ENCODE measurements around the gene RPLP2.

DNA sequence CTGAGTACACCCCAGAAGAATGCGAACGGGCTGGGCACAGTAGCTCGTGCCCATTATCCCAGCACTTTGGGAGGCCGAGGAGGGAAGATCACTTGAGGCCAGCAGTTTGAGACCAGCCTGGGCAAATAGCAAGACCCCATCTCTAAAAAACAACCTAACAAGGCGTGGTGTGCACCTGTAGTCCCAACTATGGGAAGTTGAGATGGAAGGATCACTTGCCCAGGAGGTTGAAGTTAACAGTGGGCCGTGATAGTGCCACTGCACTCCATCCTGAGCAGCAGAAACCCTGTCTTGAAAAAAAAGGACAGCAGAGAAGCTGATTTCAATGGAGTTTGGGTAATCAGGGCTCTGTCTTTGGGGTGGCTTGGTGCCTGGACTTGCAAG is 3.3 kb downstream of the RPLP2 start:
- no peak for TF ChIP-seq EZH2 (IDR thresholded peaks at IDR 0.05; ENCODE audit: insufficient read depth, poor library complexity, severe bottlenecking)
- TF ChIP-seq EZH2phosphoT487 (IDR thresholded peaks at IDR 0.05; ENCODE audit: insufficient read depth, low read depth) = no peak

Measured in GM23248 (cell line).